ENCODE measurements around the gene CLIC1. TPM values are rescaled to one million over a fixed set of nuclear protein-coding genes. Genes with fewer than 3 reads are reported as not detected.

CLIC1 gene
- total RNA-seq, 1 experiment from 2014 or later = 431 TPM

GRCh38 chr6:31762356-31762755 lies 26.0 kb upstream of the CLIC1 start, which contains the start of gene SAPCD1:
TSS of gene SAPCD1 (plus strand) at chr6:31762656. CDS start at chr6:31763055, 399 bp downstream.
- ChIA-PET CTCF (no interaction called here), POLR2A (ENCODE audit: low non-redundant PET) (no interaction called here)
- no peaks in the 10 kb centered on the region for H3K4me1 ChIP-seq (ENCODE audit: insufficient read depth, low read length, poor library complexity, severe bottlenecking)
- no peak within 1 kb of the TSS for H3K4me3 ChIP-seq (ENCODE audit: low read depth, low read length, poor library complexity, severe bottlenecking)
- peak within 1 kb of the TSS; percentile 57 for H3K27ac ChIP-seq (ENCODE audit: low read depth, low read length, poor library complexity, severe bottlenecking)
- H3K36me3 ChIP-seq (ENCODE audit: insufficient read depth, low read length, poor library complexity, severe bottlenecking) = peaks cover 59% of the 10 kb centered on the region
- no TSS peak for BruUV-seq (replicated peaks)
- no peaks in the 10 kb centered on the region for H3K9me3 ChIP-seq (ENCODE audit: low read depth, low read length, poor library complexity, severe bottlenecking)
- intact Hi-C loops (cut with micrococcal nuclease; ENCODE audit: unreplicated experiment) = no loop called here
- TF ChIP-seq CTCF (conservative IDR thresholded peaks at IDR 0.05; ENCODE audit: low read depth, low read length) (no peak), EZH2 (IDR thresholded peaks at IDR 0.05; ENCODE audit: borderline replicate concordance, low read depth, low read length, poor library complexity, severe bottlenecking) (no peak)
- no peak for DNase-seq (ENCODE audit: low spot score)
- H3K27me3 ChIP-seq (replicated peaks; ENCODE audit: insufficient read depth, low read depth, low read length, poor library complexity) = no peaks in the 10 kb centered on the region

- Histone ChIP-seq H3K27me3 (replicated peaks; ENCODE audit: insufficient read depth, low read depth, low read length, poor library complexity) (no peaks in the 10 kb centered on the region), H3K9me3 (ENCODE audit: low read depth, low read length, poor library complexity, severe bottlenecking) (no peaks in the 10 kb centered on the region), H3K36me3 (ENCODE audit: insufficient read depth, low read length, poor library complexity, severe bottlenecking) (peaks cover 59% of the 10 kb centered on the region), H3K4me1 (ENCODE audit: insufficient read depth, low read length, poor library complexity, severe bottlenecking) (no peaks in the 10 kb centered on the region), H3K27ac (ENCODE audit: low read depth, low read length, poor library complexity, severe bottlenecking) (no peak overlapping the region), H3K4me3 (ENCODE audit: low read depth, low read length, poor library complexity, severe bottlenecking) (no peak overlapping the region)
- DNase-seq (ENCODE audit: low spot score) = no peak
- ChIA-PET POLR2A (ENCODE audit: low non-redundant PET) (no interaction called here), CTCF (no interaction called here)
- no TSS peak for BruUV-seq (replicated peaks)
- TF ChIP-seq CTCF (conservative IDR thresholded peaks at IDR 0.05; ENCODE audit: low read depth, low read length) (no peak), EZH2 (IDR thresholded peaks at IDR 0.05; ENCODE audit: borderline replicate concordance, low read depth, low read length, poor library complexity, severe bottlenecking) (no peak)
- intact Hi-C loops (cut with micrococcal nuclease; ENCODE audit: unreplicated experiment) = no loop called here
Measured at GRCh38 chr6:31761343-31761742, 25.0 kb upstream of the CLIC1 start.

- TF ChIP-seq EZH2 (IDR thresholded peaks at IDR 0.05; ENCODE audit: borderline replicate concordance, low read depth, low read length, poor library complexity, severe bottlenecking) (no peak), CTCF (conservative IDR thresholded peaks at IDR 0.05; ENCODE audit: low read depth, low read length) (no peak)
- ChIA-PET POLR2A (ENCODE audit: low non-redundant PET) (interaction anchor here (0.6 kb wide), 1 partner anchor 9 kb away, joined by 6 read pairs; no protein-coding TSS in a partner anchor), CTCF (no interaction called here)
- Histone ChIP-seq H3K4me3 (ENCODE audit: low read depth, low read length, poor library complexity, severe bottlenecking) (no peak overlapping the region), H3K9me3 (ENCODE audit: low read depth, low read length, poor library complexity, severe bottlenecking) (no peaks in the 10 kb centered on the region), H3K27ac (ENCODE audit: low read depth, low read length, poor library complexity, severe bottlenecking) (no peak overlapping the region), H3K27me3 (replicated peaks; ENCODE audit: insufficient read depth, low read depth, low read length, poor library complexity) (no peaks in the 10 kb centered on the region), H3K36me3 (ENCODE audit: insufficient read depth, low read length, poor library complexity, severe bottlenecking) (peaks cover 59% of the 10 kb centered on the region), H3K4me1 (ENCODE audit: insufficient read depth, low read length, poor library complexity, severe bottlenecking) (no peaks in the 10 kb centered on the region)
- intact Hi-C loops (cut with micrococcal nuclease; ENCODE audit: unreplicated experiment) = no loop called here
- BruUV-seq (replicated peaks) = no TSS peak
- DNase-seq (ENCODE audit: low spot score) = no peak
Measured at GRCh38 chr6:31760790-31761189, 24.5 kb upstream of the CLIC1 start.

Data from A673 (cell line).